Measurements from ENCODE around the gene GFY.

DNA sequence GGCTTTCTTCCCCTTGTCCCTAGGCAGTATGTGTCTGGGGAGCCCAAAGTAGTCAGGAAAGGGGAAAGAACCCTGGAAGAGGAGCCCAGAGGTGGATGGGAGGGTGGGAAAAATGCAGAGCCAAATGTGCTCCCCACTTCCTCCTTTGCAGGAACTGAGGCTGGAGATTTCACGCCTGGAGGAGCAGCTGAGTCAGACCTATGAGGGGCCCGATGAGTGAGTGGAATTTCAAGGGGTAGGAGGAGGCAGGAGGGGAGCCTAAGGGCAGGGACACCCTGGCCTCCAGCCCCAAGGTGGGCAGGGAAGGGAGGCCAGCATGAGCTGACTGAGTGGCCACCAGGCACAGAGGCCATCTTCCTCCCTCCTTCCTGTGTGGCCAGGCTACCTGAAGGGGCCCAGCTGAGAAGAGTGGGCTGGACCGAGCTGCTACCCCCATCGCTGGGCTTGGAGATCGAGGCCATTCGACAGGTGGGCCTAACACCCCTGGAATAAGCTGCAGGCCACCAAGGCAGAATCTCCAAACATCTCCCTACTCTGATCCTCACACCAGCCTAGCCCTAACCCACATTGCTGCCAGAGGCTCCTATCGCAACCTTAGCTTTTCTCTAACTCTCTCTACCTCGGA is 16.3 kb upstream of the GFY start:
- TF ChIP-seq EP300 (IDR thresholded peaks at IDR 0.05; ENCODE audit: low read length) (no peak), TAF15 (IDR thresholded peaks at IDR 0.05; ENCODE audit: low read depth, low read length) (no peak), ZFP91 (CRISPR knock-in tag; IDR thresholded peaks at IDR 0.05) (no peak), KAT7 (CRISPR knock-in tag; IDR thresholded peaks at IDR 0.05; ENCODE audit: borderline replicate concordance) (no peak), CHCHD3 (CRISPR knock-in tag; IDR thresholded peaks at IDR 0.05) (no peak), ZNF165 (CRISPR knock-in tag; IDR thresholded peaks at IDR 0.05; ENCODE audit: borderline replicate concordance) (no peak), ELK1 (CRISPR knock-in tag; IDR thresholded peaks at IDR 0.05) (no peak)
- TF ChIP-seq, protein P1, sequence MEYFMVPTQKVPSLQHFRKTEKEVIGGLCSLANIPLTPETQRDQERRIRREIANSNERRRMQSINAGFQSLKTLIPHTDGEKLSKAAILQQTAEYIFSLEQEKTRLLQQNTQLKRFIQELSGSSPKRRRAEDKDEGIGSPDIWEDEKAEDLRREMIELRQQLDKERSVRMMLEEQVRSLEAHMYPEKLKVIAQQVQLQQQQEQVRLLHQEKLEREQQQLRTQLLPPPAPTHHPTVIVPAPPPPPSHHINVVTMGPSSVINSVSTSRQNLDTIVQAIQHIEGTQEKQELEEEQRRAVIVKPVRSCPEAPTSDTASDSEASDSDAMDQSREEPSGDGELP (CRISPR knock-in tag; IDR thresholded peaks at IDR 0.05; ENCODE audit: borderline replicate concordance): no peak
- TF ChIP-seq, protein P2, sequence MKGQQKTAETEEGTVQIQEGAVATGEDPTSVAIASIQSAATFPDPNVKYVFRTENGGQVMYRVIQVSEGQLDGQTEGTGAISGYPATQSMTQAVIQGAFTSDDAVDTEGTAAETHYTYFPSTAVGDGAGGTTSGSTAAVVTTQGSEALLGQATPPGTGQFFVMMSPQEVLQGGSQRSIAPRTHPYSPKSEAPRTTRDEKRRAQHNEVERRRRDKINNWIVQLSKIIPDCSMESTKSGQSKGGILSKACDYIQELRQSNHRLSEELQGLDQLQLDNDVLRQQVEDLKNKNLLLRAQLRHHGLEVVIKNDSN (CRISPR knock-in tag; IDR thresholded peaks at IDR 0.05): no peak
